HepG2 (cell line): Measurements from ENCODE around the gene PCDHB8.
"Not testable (repeated sequence)": the region's sequence is repeated elsewhere in the genome, so short reads cannot be mapped to it uniquely, and the experiment has no call there.

Experiments used
- KDM1A ChIP-seq: IDR thresholded peaks from 2 replicates; pipeline ENCODE4 v1.6.1; 2016; ENCODE audit warnings: missing compliant biosample characterization
- ZNF121 ChIP-seq: sonication (generic); formaldehyde crosslinking; IDR thresholded peaks from 2 replicates; pipeline ENCODE4 v1.5.0; 2020; ENCODE audit warnings: mild to moderate bottlenecking, missing genetic modification reagents

- TF ChIP-seq KDM1A, ZNF121 (CRISPR knock-in tag): not testable (repeated sequence)
These were observed 19.7 kb upstream of the PCDHB8 start for GRCh38 chr5:141157901-141158300.
